ENCODE results near the gene PTPN1. TPM values are rescaled to one million over a fixed set of nuclear protein-coding genes. Genes with fewer than 3 reads are reported as not detected.

PTPN1 gene
- polyA plus RNA-seq, 1 donor: 18.4 TPM

- 85% methylated on average over 2 of the region's 5 CpGs for WGBS (ENCODE audit: insufficient coverage, low lambda C conversion rate)
- H3K4me3 ChIP-seq (ENCODE audit: low read length): no peak overlapping the region
- H3K9me3 ChIP-seq (ENCODE audit: control insufficient read depth, low read depth, low read length): peaks cover 3% of the 10 kb centered on the region
- no peak overlapping the region for H3K27ac ChIP-seq (ENCODE audit: low read length)
- H3K36me3 ChIP-seq (ENCODE audit: control insufficient read depth, insufficient read depth, low read length): no peaks in the 10 kb centered on the region
- no peaks in the 10 kb centered on the region for H3K27me3 ChIP-seq (ENCODE audit: control insufficient read depth, insufficient read depth, low read length)
- no peak for DNase-seq
- peaks cover 13% of the 10 kb centered on the region for H3K4me1 ChIP-seq (ENCODE audit: control insufficient read depth, insufficient read depth, low read length)
Observed at GRCh38 chr20:50513169-50514034, 3.2 kb downstream of the PTPN1 start.

GRCh38 chr20:50514035-50514337 lies 3.8 kb downstream of the PTPN1 start:
- no peak overlapping the region for H3K4me3 ChIP-seq (ENCODE audit: low read length)
- no peak for DNase-seq
- H3K27me3 ChIP-seq (ENCODE audit: control insufficient read depth, insufficient read depth, low read length): no peaks in the 10 kb centered on the region
- no peak overlapping the region for H3K27ac ChIP-seq (ENCODE audit: low read length)
- 100% methylated on average over 2 of the region's 2 CpGs for WGBS (ENCODE audit: insufficient coverage, low lambda C conversion rate)
- peaks cover 13% of the 10 kb centered on the region for H3K4me1 ChIP-seq (ENCODE audit: control insufficient read depth, insufficient read depth, low read length)
- peaks cover 3% of the 10 kb centered on the region for H3K9me3 ChIP-seq (ENCODE audit: control insufficient read depth, low read depth, low read length)
- no peaks in the 10 kb centered on the region for H3K36me3 ChIP-seq (ENCODE audit: control insufficient read depth, insufficient read depth, low read length)

- no peak overlapping the region for H3K4me3 ChIP-seq (ENCODE audit: low read length)
- peaks cover 3% of the 10 kb centered on the region for H3K9me3 ChIP-seq (ENCODE audit: control insufficient read depth, low read depth, low read length)
- WGBS (ENCODE audit: insufficient coverage, low lambda C conversion rate): no CpG with 5 or more reads among the region's 3 CpGs
- no peak for DNase-seq
- H3K36me3 ChIP-seq (ENCODE audit: control insufficient read depth, insufficient read depth, low read length): no peaks in the 10 kb centered on the region
- no peaks in the 10 kb centered on the region for H3K27me3 ChIP-seq (ENCODE audit: control insufficient read depth, insufficient read depth, low read length)
- H3K4me1 ChIP-seq (ENCODE audit: control insufficient read depth, insufficient read depth, low read length): peaks cover 7% of the 10 kb centered on the region
- no peak overlapping the region for H3K27ac ChIP-seq (ENCODE audit: low read length)
Observed at GRCh38 chr20:50514750-50515149, 4.6 kb downstream of the PTPN1 start.

GRCh38 chr20:50515471-50516106 lies 5.4 kb downstream of the PTPN1 start:
- H3K9me3 ChIP-seq (ENCODE audit: control insufficient read depth, low read depth, low read length): no peaks in the 10 kb centered on the region
- no peak overlapping the region for H3K27ac ChIP-seq (ENCODE audit: low read length)
- H3K36me3 ChIP-seq (ENCODE audit: control insufficient read depth, insufficient read depth, low read length): no peaks in the 10 kb centered on the region
- H3K4me1 ChIP-seq (ENCODE audit: control insufficient read depth, insufficient read depth, low read length): peaks cover 7% of the 10 kb centered on the region
- H3K27me3 ChIP-seq (ENCODE audit: control insufficient read depth, insufficient read depth, low read length): no peaks in the 10 kb centered on the region
- no peak overlapping the region for H3K4me3 ChIP-seq (ENCODE audit: low read length)
- DNase-seq: no peak
- no CpG with 5 or more reads among the region's 1 CpG for WGBS (ENCODE audit: insufficient coverage, low lambda C conversion rate)

- no peak for DNase-seq
- Histone ChIP-seq H3K27ac (ENCODE audit: low read length) (no peak overlapping the region), H3K36me3 (ENCODE audit: control insufficient read depth, insufficient read depth, low read length) (no peaks in the 10 kb centered on the region), H3K27me3 (ENCODE audit: control insufficient read depth, insufficient read depth, low read length) (no peaks in the 10 kb centered on the region), H3K9me3 (ENCODE audit: control insufficient read depth, low read depth, low read length) (no peaks in the 10 kb centered on the region), H3K4me3 (ENCODE audit: low read length) (no peak overlapping the region), H3K4me1 (ENCODE audit: control insufficient read depth, insufficient read depth, low read length) (peaks cover 6% of the 10 kb centered on the region)
- WGBS (ENCODE audit: insufficient coverage, low lambda C conversion rate): 100% methylated on average over 2 of the region's 5 CpGs
Observed at GRCh38 chr20:50516180-50516934, 6.2 kb downstream of the PTPN1 start.

- 60% methylated on average over 2 of the region's 7 CpGs for WGBS (ENCODE audit: insufficient coverage, low lambda C conversion rate)
- DNase-seq: no peak
- peaks cover 3% of the 10 kb centered on the region for H3K4me1 ChIP-seq (ENCODE audit: control insufficient read depth, insufficient read depth, low read length)
Observed at GRCh38 chr20:50516935-50517816, 7.0 kb downstream of the PTPN1 start.

GRCh38 chr20:50517817-50518154 lies 7.6 kb downstream of the PTPN1 start:
- Histone ChIP-seq H3K9me3 (ENCODE audit: control insufficient read depth, low read depth, low read length) (no peaks in the 10 kb centered on the region), H3K27ac (ENCODE audit: low read length) (no peak overlapping the region), H3K27me3 (ENCODE audit: control insufficient read depth, insufficient read depth, low read length) (no peaks in the 10 kb centered on the region), H3K4me1 (ENCODE audit: control insufficient read depth, insufficient read depth, low read length) (peaks cover 3% of the 10 kb centered on the region), H3K4me3 (ENCODE audit: low read length) (no peak overlapping the region), H3K36me3 (ENCODE audit: control insufficient read depth, insufficient read depth, low read length) (no peaks in the 10 kb centered on the region)
- DNase-seq: no peak
- 100% methylated on average over 2 of the region's 3 CpGs for WGBS (ENCODE audit: insufficient coverage, low lambda C conversion rate)

More at GRCh38 chr20:50516935-50517816, 7.0 kb downstream of the PTPN1 start:
- Histone ChIP-seq H3K27ac (ENCODE audit: low read length) (no peak overlapping the region), H3K36me3 (ENCODE audit: control insufficient read depth, insufficient read depth, low read length) (no peaks in the 10 kb centered on the region), H3K9me3 (ENCODE audit: control insufficient read depth, low read depth, low read length) (no peaks in the 10 kb centered on the region), H3K4me3 (ENCODE audit: low read length) (no peak overlapping the region), H3K27me3 (ENCODE audit: control insufficient read depth, insufficient read depth, low read length) (no peaks in the 10 kb centered on the region)

- Histone ChIP-seq H3K9me3 (ENCODE audit: control insufficient read depth, low read depth, low read length) (no peaks in the 10 kb centered on the region), H3K4me3 (ENCODE audit: low read length) (no peak overlapping the region), H3K27me3 (ENCODE audit: control insufficient read depth, insufficient read depth, low read length) (no peaks in the 10 kb centered on the region), H3K4me1 (ENCODE audit: control insufficient read depth, insufficient read depth, low read length) (peaks cover 3% of the 10 kb centered on the region), H3K27ac (ENCODE audit: low read length) (no peak overlapping the region), H3K36me3 (ENCODE audit: control insufficient read depth, insufficient read depth, low read length) (no peaks in the 10 kb centered on the region)
- DNase-seq: no peak
- 75% methylated on average over 3 of the region's 4 CpGs for WGBS (ENCODE audit: insufficient coverage, low lambda C conversion rate)
Observed at GRCh38 chr20:50518270-50518721, 8.1 kb downstream of the PTPN1 start.

- Histone ChIP-seq H3K36me3 (ENCODE audit: control insufficient read depth, insufficient read depth, low read length) (no peaks in the 10 kb centered on the region), H3K9me3 (ENCODE audit: control insufficient read depth, low read depth, low read length) (no peaks in the 10 kb centered on the region), H3K27me3 (ENCODE audit: control insufficient read depth, insufficient read depth, low read length) (no peaks in the 10 kb centered on the region), H3K4me3 (ENCODE audit: low read length) (no peak overlapping the region), H3K4me1 (ENCODE audit: control insufficient read depth, insufficient read depth, low read length) (peaks cover 3% of the 10 kb centered on the region), H3K27ac (ENCODE audit: low read length) (no peak overlapping the region)
- WGBS (ENCODE audit: insufficient coverage, low lambda C conversion rate): 82% methylated on average over 2 of the region's 5 CpGs
- no peak for DNase-seq
Observed at GRCh38 chr20:50519036-50519762, 9.0 kb downstream of the PTPN1 start.

Data from large intestine (tissue), 3 donors.